T-helper 2 cell (primary cell): Measurements from ENCODE around the gene UBXN1.

Experiments used
- DNase-seq, 5 experiments: peaks; one replicate each; pipeline versions ENCODE4 v3.0.0 to v3.0.0-alpha.2; 2012 to 2022

UBXN1 gene

DNA sequence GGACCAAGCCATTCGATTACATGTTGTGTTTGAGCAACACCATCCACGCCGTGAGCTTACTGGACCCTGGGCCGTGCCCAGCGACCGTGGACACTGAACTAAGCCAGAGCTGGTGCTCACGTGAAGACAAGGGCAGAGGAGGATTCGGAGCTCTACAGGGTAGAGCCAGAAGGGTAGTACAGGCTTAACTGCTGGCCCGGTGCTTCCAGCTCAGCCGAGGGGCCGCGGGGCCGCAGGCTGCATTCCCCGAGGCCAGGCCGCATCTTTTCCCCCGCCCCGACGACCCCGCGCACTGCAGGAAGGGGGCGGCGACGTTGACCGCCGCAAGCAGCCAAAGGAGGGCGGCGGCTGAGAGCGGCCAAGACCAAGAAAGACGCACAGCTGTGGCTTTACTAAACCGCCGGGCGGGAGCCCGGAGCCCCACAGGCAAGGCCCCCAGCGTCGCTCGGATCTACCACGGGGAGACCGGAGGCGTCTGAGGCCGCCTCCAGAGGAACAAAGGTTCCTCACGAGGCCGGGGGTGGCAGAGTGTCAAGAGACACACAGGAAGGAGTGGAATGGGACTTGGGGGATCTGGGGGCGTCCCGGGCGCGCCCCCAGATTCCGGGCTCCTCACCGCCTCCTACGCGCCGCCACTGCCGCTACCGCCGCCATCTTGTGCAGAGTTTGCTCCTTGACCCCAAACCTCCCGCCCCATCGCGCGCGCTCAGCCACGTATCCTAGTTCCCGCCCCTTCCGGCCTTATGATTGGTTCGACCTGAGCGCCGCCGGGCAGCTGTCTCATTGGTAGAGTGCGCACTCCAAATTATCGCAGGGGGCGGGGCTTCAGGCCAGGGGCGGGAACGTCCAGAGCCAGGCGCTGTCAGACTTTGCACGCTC, 32.7 kb downstream of the UBXN1 start, which contains the start of gene GANAB:
GANAB (minus strand) TSS at position 668 of the 879 bp plus-strand sequence; CDS start at position 654, 14 bp downstream.
- DNase-seq: peak; percentile 94 to 99 (median 98)

DNA sequence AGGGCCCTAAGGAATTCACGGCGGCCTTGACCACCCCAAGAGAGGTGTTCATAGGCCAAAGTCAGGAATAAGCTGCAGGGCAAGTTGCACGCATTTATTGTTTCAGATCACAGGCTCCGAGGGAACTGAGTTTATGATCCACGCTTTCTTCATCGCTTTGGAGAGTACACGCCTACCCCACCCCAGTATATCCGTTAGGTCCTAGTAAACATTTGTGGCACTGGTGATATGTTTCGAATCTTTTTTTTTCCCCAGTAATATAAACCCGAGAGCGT, 33.3 kb downstream of the UBXN1 start:
- DNase-seq: peak in 1 of 5 experiments; percentile 22

DNA sequence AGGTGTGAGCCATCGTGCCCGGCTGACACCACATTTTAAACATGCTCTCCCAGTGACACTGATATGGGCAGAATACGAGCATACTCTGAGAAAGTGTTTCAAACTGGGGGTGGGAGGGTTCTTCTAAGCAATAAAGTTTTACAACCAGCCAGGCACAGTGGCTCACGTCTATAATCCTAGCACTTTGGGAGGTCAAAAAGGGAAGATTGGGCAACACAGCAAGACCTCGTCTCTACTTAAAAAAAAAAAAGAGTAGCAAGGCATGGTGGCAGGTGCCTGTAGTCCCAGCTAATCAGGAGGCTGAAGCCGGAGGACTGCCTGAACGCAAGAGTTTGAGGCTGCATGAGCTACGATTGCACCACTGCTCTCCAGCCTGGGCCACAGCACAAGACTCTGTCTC, 34.7 kb downstream of the UBXN1 start:
- DNase-seq: no peak

DNA sequence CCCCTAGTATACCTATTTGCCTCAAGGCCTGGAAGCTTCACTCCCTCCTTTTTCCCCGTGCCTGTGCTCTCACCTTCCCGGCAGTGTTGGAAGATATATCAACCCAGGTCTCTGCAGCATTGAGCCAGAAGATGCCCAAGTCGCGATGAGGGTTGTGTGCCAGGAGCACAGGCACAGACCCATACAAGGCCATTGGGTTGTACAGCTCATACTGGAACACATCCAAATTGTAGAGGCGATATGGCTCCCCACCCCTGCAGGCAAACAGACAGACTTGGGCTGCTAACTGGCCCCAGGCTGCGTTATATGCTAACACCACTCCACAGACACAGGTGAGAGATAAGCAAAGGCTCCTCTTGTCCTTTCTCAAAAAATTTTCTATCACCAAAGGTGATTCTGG, 46.4 kb downstream of the UBXN1 start:
- DNase-seq: no peak

DNA sequence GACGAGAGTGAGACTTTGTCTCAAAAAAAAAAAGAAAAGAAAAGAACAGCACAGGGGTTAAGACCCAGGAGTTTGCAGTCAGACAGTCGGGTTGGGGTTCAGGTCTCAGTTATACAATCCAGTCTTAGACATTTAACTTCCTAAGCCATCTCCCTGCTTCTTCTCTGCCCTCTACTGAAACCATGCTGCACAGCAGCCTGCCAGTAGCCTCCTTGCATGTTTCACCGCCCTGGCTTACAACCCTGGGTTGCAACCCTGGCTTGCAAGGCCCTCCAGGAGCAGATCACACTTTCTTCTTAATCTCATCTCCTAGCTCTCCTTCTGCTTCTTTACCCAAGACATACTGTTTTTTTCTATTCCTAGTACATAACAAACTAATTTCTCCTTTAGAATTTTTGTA, 51.2 kb downstream of the UBXN1 start:
- peak in 1 of 5 experiments; percentile 20 for DNase-seq
